Endodermal cell (in vitro differentiated cells): ENCODE data around the gene LOXL1. TPM values are rescaled to one million over a fixed set of nuclear protein-coding genes. Genes with fewer than 3 reads are reported as not detected.

Experiments
- DNase-seq: peaks from one replicate; pipeline ENCODE4 v3.0.0-alpha.2; 2017
- H3K27ac ChIP-seq: 2 replicates; pipeline ENCODE4 v1.5.1; 2013; ENCODE audit warnings: mild to moderate bottlenecking, low read depth, low read length, moderate library complexity
- H3K27me3 ChIP-seq: 2 replicates; pipeline ENCODE4 v1.6.1; 2013; ENCODE audit warnings: mild to moderate bottlenecking, low read length, moderate library complexity; ENCODE audit not compliant: insufficient read depth, control insufficient read depth, poor library complexity, severe bottlenecking
- H3K36me3 ChIP-seq: 2 replicates; pipeline ENCODE4 v1.7.0; 2013; ENCODE audit warnings: mild to moderate bottlenecking, low read length, moderate library complexity; ENCODE audit not compliant: control insufficient read depth, insufficient read depth
- H3K4me1 ChIP-seq: one replicate; pipeline ENCODE4 v1.7.0; 2013; ENCODE audit warnings: low read length; ENCODE audit not compliant: control insufficient read depth, insufficient read depth
- H3K4me3 ChIP-seq: 2 replicates; pipeline ENCODE4 v1.5.1; 2013; ENCODE audit warnings: mild to moderate bottlenecking, low read length, moderate library complexity
- H3K9ac ChIP-seq: 2 replicates; pipeline ENCODE4 v1.6.1; 2013; ENCODE audit warnings: mild to moderate bottlenecking, low read length, moderate library complexity; ENCODE audit not compliant: poor library complexity, severe bottlenecking; ENCODE audit errors: extremely low read depth
- H3K9me3 ChIP-seq: 2 replicates; pipeline ENCODE4 v1.6.1; 2013; ENCODE audit warnings: mild to moderate bottlenecking, low read length, moderate library complexity; ENCODE audit not compliant: control insufficient read depth
- H3K27ac Mint-ChIP-seq: 2 replicates; pipeline ENCODE4 v1.8.0; 2020; ENCODE audit warnings: mixed read lengths
- H3K27me3 Mint-ChIP-seq: 2 replicates; pipeline ENCODE4 v1.8.0; 2021; ENCODE audit warnings: mild to moderate bottlenecking, mixed read lengths; ENCODE audit not compliant: insufficient read depth
- H3K36me3 Mint-ChIP-seq: 2 replicates; pipeline ENCODE4 v1.8.0; 2020; ENCODE audit warnings: low read depth, mixed read lengths
- H3K4me1 Mint-ChIP-seq: 2 replicates; pipeline ENCODE4 v1.8.0; 2020; ENCODE audit warnings: mixed read lengths
- H3K4me3 Mint-ChIP-seq: 2 replicates; pipeline ENCODE4 v1.8.0; 2020; ENCODE audit warnings: mild to moderate bottlenecking, moderate library complexity, mixed read lengths
- H3K9me3 Mint-ChIP-seq: 2 replicates; pipeline ENCODE4 v1.8.0; 2020; ENCODE audit warnings: mild to moderate bottlenecking, mixed read lengths
- WGBS, 2 experiments: methylation state at CpG; one replicate each; pipeline versions ENCODE4 v1.1.5 to v1.1.7; 2013; ENCODE audit warnings: missing lambda C conversion rate in 2 of 2, mixed read lengths in 1 of 2; ENCODE audit not compliant: insufficient coverage in 1 of 2, insufficient read length in 1 of 2; 5-methylcytosine and 5-hydroxymethylcytosine counted together
- total RNA-seq, 2 donors: library from RNA; stranded (reverse); fragmentation: NEBNext Ultra II Directional in 1 of 2; extraction: Animal tissue kit (Norgen Biotek cat#: 25700) in 1 of 2; gene quantifications; 2 replicates in 1 of 2; 3 replicates in 1 of 2; pipeline ENCODE4 v1.2.1, GENCODE V29; 2021
- TF ChIP-seq, protein P1 (sequence below): fragments of 200-600 bp; sonication (generic); conservative IDR thresholded peaks from 2 replicates; pipeline ENCODE4 v1.5.0; 2021; ENCODE audit warnings: antibody characterized with exemption, mild to moderate bottlenecking

LOXL1 gene
- total RNA-seq, 2 donors from 2014 or later = 21.3 to 31.8 TPM

DNA sequence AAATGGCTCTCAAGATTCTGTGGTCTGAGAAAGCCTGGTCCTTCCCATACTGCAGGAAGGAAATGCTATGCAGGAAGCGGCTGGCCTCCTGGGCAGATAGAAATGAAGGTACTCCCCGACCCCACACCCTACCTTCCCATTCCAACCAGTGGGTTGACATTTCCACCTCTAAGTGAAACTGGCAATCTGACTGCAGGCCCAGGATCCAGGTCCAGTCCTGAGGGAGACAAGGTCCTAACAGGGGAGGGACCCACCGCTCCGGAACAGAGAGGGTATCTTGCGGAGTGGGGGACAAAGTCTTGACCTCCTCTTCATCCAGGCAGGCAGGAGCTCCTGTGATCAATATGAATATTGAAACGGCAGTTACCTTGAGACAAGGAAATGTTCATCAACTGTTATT lies 6.6 kb upstream of the LOXL1 start:
- no peak overlapping the region for H3K27ac Mint-ChIP-seq
- DNase-seq = no peak
- TF ChIP-seq, protein P1, sequence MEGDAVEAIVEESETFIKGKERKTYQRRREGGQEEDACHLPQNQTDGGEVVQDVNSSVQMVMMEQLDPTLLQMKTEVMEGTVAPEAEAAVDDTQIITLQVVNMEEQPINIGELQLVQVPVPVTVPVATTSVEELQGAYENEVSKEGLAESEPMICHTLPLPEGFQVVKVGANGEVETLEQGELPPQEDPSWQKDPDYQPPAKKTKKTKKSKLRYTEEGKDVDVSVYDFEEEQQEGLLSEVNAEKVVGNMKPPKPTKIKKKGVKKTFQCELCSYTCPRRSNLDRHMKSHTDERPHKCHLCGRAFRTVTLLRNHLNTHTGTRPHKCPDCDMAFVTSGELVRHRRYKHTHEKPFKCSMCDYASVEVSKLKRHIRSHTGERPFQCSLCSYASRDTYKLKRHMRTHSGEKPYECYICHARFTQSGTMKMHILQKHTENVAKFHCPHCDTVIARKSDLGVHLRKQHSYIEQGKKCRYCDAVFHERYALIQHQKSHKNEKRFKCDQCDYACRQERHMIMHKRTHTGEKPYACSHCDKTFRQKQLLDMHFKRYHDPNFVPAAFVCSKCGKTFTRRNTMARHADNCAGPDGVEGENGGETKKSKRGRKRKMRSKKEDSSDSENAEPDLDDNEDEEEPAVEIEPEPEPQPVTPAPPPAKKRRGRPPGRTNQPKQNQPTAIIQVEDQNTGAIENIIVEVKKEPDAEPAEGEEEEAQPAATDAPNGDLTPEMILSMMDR = no peak

DNA sequence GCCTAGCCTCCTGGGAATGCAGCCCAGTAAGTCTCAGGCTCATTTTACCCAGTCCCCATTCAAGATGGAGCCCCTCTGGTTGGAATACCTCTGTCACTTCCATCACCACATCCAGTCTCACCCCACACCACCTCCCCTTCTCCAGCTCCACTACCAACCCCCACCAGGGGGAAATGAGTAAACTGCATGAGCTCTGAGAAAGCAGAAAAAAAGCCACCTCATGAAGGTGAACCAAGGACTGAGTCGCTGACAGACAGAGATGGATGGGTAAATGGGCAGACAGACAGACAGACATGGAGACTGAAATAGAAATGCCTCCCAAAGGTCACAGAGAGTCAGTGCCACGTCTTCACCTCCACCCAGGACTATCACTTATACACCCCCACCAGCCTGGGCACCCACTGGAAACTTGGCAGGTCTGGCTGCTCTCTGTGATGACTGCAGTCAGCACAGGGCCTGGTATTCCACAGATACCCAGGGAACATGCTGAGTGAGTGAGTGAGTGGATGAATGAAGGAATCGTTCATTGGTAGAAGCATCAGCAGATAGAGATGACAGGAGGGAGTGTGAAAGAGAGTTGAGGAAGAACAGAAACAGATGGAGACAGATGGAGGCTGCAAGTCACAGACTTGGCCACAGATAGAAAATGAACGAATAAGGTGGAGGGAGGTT lies 4.9 kb upstream of the LOXL1 start:
- TF ChIP-seq, protein P1 = no peak
- Histone ChIP-seq H3K9ac (no peak overlapping the region), H3K9me3 (peaks cover 10% of the 10 kb centered on the region), H3K27me3 (no peaks in the 10 kb centered on the region), H3K4me3 (no peak overlapping the region), H3K27ac (no peak overlapping the region), H3K36me3 (peaks cover 4% of the 10 kb centered on the region), H3K4me1 (peaks cover 32% of the 10 kb centered on the region)
- peaks cover 9% of the 10 kb centered on the region for H3K9me3 Mint-ChIP-seq
- no peak overlapping the region for H3K4me3 Mint-ChIP-seq
- H3K4me1 Mint-ChIP-seq = peaks cover 39% of the 10 kb centered on the region
- peaks cover 16% of the 10 kb centered on the region for H3K36me3 Mint-ChIP-seq
- H3K27me3 Mint-ChIP-seq = peaks cover 5% of the 10 kb centered on the region
- 85 to 88% methylated on average over 3 to 4 of the region's 4 CpGs for WGBS, 2 experiments
- H3K27ac Mint-ChIP-seq = no peak overlapping the region
- DNase-seq = no peak

More for the DNA sequence above, 6.6 kb upstream of the LOXL1 start:
- Histone ChIP-seq H3K27ac (no peak overlapping the region), H3K4me1 (peaks cover 26% of the 10 kb centered on the region), H3K36me3 (peaks cover 4% of the 10 kb centered on the region), H3K9me3 (peaks cover 14% of the 10 kb centered on the region), H3K9ac (no peak overlapping the region), H3K27me3 (no peaks in the 10 kb centered on the region), H3K4me3 (no peak overlapping the region)
- no peaks in the 10 kb centered on the region for H3K27me3 Mint-ChIP-seq
- peaks cover 21% of the 10 kb centered on the region for H3K36me3 Mint-ChIP-seq
- H3K4me3 Mint-ChIP-seq = no peak overlapping the region
- H3K4me1 Mint-ChIP-seq = peaks cover 29% of the 10 kb centered on the region
- WGBS, 2 experiments = 87 to 100% methylated on average over 3 to 6 of the region's 6 CpGs
- H3K9me3 Mint-ChIP-seq = peaks cover 11% of the 10 kb centered on the region

DNA sequence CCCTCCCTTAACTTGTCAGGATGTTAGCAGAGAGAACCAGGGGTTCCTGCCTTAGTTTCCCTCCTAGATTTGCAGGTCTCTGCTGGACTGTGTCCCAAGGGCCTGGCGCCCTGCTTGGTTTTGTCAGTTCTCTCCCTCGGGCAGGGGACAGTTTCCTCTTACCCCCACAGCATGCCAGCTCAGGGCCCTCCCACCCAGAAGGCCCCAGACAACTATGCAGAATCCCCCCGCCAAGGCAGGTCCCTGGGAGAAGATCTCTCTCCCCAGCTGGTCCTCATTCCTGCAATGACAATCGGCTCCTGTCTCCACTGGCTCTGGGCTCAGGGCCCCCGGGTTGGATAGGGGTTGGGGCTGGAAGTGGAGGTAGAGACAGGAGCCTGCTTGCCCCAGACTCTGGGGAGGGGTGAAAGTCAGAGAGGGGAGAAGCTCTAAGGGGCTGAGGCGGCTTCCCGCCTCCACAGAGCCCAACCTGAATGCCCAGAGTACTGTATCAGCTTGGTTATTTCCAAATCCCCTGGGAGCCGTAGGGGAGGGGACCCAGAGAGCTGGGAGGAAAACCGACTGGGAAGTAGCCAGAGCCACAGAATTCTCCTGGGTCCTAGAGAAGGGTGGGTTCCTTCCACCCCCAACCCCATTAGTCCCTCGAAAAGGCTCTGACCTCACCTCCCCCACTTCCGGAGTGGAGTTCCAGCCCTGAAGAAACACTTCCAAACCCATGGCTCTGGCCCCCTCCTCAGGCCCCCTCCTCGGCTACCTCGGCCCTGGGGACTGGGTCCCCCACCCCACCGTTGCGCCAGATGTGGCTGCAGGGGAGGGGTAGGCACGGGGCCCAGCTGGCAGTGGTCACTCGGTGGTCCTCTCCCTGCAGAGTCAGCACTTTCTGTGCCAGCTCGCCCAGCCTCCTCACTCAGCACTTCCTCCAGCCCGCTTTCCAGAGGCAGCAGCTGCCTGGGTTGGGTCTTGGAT lies 3.8 kb upstream of the LOXL1 start:
- peaks cover 8% of the 10 kb centered on the region for H3K9me3 ChIP-seq
- peak overlapping the region; percentile 72 for H3K27ac Mint-ChIP-seq
- H3K36me3 Mint-ChIP-seq = peaks cover 13% of the 10 kb centered on the region
- H3K27ac ChIP-seq = no peak overlapping the region
- H3K9ac ChIP-seq = no peak overlapping the region
- no peaks in the 10 kb centered on the region for H3K27me3 ChIP-seq
- WGBS, 2 experiments = 33 to 39% methylated on average over 5 to 19 of the region's 19 CpGs
- DNase-seq = peak; percentile 84
- peak overlapping the region; percentile 24 for H3K4me3 Mint-ChIP-seq
- H3K9me3 Mint-ChIP-seq = peaks cover 5% of the 10 kb centered on the region
- TF ChIP-seq, protein P1 = no peak
- H3K4me3 ChIP-seq = no peak overlapping the region
- peaks cover 5% of the 10 kb centered on the region for H3K27me3 Mint-ChIP-seq
- H3K4me1 Mint-ChIP-seq = peaks cover 39% of the 10 kb centered on the region
- H3K4me1 ChIP-seq = peaks cover 32% of the 10 kb centered on the region
- peaks cover 4% of the 10 kb centered on the region for H3K36me3 ChIP-seq
